ENCODE results near the gene LRRC8A.

DNA sequence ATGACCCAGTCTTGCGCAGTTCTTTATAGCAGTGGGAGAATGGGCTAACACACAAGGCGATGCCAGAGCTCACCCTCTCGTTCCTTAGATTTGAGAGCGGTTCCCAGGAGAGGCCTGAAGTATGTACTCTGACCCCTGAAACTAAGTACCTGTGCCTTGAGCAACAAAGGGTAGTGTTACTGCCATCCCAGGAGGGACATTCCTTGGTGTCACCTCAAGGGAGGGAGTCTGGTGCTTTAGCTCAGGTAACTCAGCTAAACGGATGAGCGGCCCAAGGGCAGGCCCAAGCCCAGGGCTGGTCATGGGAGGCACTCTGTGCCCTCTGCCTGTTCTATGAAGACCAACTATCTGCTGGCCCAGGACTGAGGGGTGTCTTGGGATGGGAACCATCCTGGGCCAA lies 20.4 kb upstream of the LRRC8A start:
- no peak for TF ChIP-seq POLR2A (IDR thresholded peaks at IDR 0.05)
- TF ChIP-seq, protein P1, sequence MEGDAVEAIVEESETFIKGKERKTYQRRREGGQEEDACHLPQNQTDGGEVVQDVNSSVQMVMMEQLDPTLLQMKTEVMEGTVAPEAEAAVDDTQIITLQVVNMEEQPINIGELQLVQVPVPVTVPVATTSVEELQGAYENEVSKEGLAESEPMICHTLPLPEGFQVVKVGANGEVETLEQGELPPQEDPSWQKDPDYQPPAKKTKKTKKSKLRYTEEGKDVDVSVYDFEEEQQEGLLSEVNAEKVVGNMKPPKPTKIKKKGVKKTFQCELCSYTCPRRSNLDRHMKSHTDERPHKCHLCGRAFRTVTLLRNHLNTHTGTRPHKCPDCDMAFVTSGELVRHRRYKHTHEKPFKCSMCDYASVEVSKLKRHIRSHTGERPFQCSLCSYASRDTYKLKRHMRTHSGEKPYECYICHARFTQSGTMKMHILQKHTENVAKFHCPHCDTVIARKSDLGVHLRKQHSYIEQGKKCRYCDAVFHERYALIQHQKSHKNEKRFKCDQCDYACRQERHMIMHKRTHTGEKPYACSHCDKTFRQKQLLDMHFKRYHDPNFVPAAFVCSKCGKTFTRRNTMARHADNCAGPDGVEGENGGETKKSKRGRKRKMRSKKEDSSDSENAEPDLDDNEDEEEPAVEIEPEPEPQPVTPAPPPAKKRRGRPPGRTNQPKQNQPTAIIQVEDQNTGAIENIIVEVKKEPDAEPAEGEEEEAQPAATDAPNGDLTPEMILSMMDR (IDR thresholded peaks at IDR 0.05): no peak
